Sciatic nerve (tissue), 2 donors: ENCODE results near the gene GGA1. TPM values are rescaled to one million over a fixed set of nuclear protein-coding genes. Genes with fewer than 3 reads are reported as not detected.
"Not testable (repeated sequence)": the region's sequence is repeated elsewhere in the genome, so short reads cannot be mapped to it uniquely, and the experiment has no call there.

Experiments used
- ATAC-seq: fragments of 200-7000 bp; cut with Tn5 transposase; one replicate; pipeline ENCODE4 v1.9.1; 2020; ENCODE audit warnings: mild to moderate bottlenecking, moderate library complexity
- DNase-seq: peaks from one replicate; pipeline ENCODE4 v3.0.0-alpha.2; 2020; ENCODE audit warnings: low spot score
- intact Hi-C: fragments of 100-400 bp; cut with DNase I; formaldehyde crosslinking; loops from one replicate; pipeline ENCODE4 v1.14.2; 2022
- total RNA-seq: library from RNA; stranded (reverse); fragmentation: NEBNext Ultra II Directional; extraction: Animal tissue kit (Norgen Biotek cat#: 25700); gene quantifications from one replicate; pipeline ENCODE4 v1.2.1, GENCODE V29; 2021
- donor health status: DM: no; HTN: no; CAD: no.
- donor health status: DM: no; HTN: no; CAD: no.

Gene GGA1
- total RNA-seq, 1 donor from 2014 or later = 71.2 TPM

DNA sequence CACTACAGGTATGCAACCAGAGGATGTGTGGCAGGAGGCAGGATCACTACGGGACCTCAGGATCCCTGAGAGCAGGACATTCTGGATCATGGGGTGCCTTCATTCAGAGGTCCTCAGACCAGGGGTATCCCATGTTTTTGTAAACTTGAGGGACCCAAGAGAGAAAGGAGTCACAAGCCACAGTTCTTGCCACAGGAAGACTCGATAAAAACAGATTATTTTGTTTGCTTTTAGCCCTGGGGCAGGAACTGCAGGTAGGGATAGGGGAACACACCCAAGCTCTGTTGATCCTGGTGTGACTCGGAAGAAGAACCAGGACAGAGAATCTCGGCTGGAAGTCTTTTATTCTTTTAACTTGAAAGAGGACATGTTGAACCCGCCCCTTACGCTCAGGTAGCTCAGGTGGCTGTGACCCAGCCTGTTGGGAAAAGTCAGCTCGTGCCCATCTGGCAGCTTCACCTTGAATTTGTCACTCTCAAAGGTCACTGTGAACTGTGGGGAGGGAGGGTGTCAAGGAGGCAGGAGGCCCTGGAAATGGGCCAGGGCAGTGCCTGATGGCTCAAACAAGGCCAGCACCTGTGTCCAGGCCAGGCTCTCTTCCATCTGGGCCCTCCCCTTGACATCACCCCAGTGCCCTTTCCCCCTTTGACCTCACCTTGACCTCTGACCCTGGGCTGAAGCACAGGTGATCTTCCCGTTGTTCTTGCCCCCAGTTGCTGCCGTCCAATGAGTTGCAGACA, 38.5 kb upstream of the GGA1 start:
- intact Hi-C loops = loop anchor here (5.0 kb wide), 1 partner anchor 33 kb away; no protein-coding TSS in a partner anchor

DNA sequence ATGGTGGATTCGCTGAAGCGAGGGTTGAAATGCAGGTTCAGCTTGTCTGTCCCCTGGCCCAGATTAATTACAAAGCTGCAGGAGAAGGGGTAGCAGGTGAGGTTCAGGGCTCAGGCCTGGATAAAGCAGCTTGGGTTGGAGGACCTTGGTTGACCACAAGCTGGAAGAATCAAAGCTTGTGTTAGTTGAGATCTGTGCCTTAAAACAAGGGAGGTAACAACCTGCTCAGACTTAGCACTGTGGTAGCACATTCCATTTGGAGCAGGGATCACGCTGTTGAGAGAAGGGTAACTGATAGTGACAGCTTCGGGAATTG, 38.0 kb upstream of the GGA1 start:
- intact Hi-C loops = loop anchor here (5.0 kb wide), 1 partner anchor 33 kb away; no protein-coding TSS in a partner anchor
- DNase-seq = no peak
- no peak for ATAC-seq

More for the DNA sequence above, 38.5 kb upstream of the GGA1 start:
- DNase-seq = no peak
- ATAC-seq = no peak

DNA sequence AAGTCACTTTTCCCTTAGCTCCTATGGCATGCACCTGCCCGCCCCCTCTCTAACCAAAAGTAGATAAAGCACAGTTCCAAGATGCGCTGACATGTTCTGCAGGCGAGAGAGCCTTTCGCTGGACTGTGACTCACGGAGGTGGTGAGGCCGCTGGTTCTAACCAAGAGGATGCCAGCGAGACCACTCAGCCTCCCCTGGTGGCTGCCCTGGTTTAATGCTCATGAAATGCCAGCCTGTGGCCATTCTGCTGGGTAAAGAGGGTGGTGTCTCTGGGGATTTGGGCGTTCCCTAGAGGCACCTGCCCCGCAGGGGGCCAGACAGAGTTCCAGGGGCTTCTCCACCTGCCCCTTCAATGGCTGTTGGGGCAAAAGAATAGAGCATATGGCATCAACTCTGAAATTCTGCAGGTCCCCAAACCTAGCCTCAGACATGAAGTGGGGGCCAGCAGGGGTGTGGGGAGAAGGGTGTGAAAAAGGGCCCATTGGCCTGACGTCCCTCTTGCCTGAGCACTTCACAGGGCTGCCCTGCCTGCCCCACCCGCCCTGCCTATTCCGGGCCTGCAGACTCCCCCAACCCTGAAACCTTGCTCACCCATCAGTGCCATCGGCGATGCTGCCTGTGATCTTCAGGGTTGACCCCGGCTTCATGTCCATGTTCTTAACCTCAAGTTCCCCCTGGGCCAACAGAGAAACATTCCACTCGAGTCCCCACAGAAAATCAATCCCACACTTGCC, 37.2 kb upstream of the GGA1 start:
- no peak for DNase-seq
- intact Hi-C loops = loop anchor here (5.0 kb wide), 1 partner anchor 34 kb away; no protein-coding TSS in a partner anchor
- ATAC-seq = no peak

- ATAC-seq = no peak
- DNase-seq = no peak
- intact Hi-C loops = loop anchor here (5.0 kb wide), 1 partner anchor 35 kb away; no protein-coding TSS in a partner anchor
Measured at GRCh38 chr22:37571992-37572373, 36.7 kb upstream of the GGA1 start.

GRCh38 chr22:37575490-37576003, 33.1 kb upstream of the GGA1 start:
- ATAC-seq (no peak), DNase-seq (no peak)
- intact Hi-C loops = no loop called here

GRCh38 chr22:37578002-37578401, 30.6 kb upstream of the GGA1 start:
- DNase-seq = no peak
- intact Hi-C loops = no loop called here
- no peak for ATAC-seq

GRCh38 chr22:37581504-37581903, 27.1 kb upstream of the GGA1 start:
- intact Hi-C loops = no loop called here
- ATAC-seq (peak; percentile 53), DNase-seq (no peak)

GRCh38 chr22:37582526-37582925, 26.1 kb upstream of the GGA1 start:
- no peak for ATAC-seq
- intact Hi-C loops = no loop called here

DNA sequence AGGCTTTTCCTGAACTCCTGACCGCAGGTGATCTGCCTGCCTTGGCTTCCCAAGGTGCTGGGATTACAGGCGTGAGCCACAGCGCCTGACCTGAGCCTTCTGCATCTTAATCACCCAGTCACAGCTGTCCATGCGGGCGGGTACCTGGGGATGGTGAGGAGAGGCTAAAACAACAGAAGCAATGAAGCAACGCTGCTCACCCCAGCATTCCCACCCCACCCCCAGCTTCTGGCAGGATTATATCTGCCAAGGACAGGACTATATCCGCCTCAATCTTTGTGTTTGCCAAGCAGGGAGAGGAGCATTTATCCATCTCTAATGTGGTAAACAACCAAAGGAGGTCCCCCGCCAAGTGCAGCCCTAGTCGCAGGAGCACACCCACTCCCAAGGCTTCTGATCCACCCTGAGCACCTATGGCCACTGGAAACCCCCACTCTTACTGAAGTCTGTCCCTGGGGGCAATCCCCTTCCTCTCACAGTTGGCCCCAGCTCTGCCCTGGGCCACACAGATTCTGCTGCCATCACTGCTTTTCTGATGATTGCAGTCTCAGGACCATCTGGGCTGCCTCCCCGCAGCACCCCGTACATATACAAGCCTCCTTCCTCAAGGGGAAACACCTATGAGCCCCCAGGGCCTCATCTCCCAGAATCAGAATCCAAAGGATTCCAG, 20.0 kb upstream of the GGA1 start:
- no peak for ATAC-seq
- intact Hi-C loops = no loop called here
- DNase-seq = no peak

More at GRCh38 chr22:37582526-37582925, 26.1 kb upstream of the GGA1 start:
- DNase-seq = no peak

DNA sequence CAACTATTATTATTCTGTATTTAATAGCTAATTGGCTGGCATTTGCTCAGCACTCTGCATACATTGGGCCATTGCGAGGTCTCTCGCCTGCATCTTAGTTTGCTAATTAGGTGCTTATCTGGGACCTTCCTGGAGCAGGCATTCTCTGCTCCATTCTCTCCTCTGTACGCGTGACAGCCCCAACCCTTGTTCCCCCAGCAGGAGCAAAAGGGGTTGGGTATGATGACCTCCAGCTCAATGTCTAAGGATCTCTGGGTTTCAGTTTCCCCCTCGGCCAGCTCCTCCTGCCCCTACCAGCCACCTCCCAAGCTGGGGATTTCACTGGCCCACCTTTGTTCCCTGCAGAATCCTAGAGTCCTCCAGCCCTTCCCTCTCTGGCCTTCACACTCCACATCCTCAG, 19.0 kb upstream of the GGA1 start:
- DNase-seq = no peak
- ATAC-seq = no peak
- intact Hi-C loops = loop anchor here (10.0 kb wide), 2 partner anchors 45 to 275 kb away; no protein-coding TSS in a partner anchor

DNA sequence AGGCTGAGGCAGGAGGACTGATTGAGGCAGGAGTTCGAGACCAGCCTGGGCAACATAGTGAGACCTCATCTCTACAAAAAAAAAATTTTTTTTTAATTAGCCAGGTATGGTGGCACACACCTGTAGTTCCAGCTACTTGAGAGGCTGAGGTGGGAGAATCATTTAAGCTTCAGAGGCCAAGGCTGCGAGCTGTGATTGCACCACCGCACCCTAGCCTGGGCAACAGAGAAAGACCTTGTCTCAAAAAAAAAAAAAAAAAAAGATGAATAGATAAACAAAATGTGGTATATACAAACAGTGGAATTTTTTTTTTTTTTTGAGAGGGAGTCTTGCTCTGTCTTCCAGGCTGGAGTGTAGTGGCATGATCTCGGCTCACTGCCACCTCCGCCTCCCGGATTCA, 17.6 kb upstream of the GGA1 start:
- ATAC-seq, DNase-seq: not testable (repeated sequence)
- intact Hi-C loops = loop anchor here (10.0 kb wide), 2 partner anchors 46 to 276 kb away; no protein-coding TSS in a partner anchor

GRCh38 chr22:37591823-37592404, 16.7 kb upstream of the GGA1 start:
- DNase-seq (no peak), ATAC-seq (no peak)
- intact Hi-C loops = loop anchor here (10.0 kb wide), 2 partner anchors 47 to 277 kb away; no protein-coding TSS in a partner anchor

GRCh38 chr22:37594237-37594636, 14.4 kb upstream of the GGA1 start:
- no peak for DNase-seq
- ATAC-seq = no peak
- intact Hi-C loops = loop anchor here (10.0 kb wide), 2 partner anchors 49 to 279 kb away; no protein-coding TSS in a partner anchor

DNA sequence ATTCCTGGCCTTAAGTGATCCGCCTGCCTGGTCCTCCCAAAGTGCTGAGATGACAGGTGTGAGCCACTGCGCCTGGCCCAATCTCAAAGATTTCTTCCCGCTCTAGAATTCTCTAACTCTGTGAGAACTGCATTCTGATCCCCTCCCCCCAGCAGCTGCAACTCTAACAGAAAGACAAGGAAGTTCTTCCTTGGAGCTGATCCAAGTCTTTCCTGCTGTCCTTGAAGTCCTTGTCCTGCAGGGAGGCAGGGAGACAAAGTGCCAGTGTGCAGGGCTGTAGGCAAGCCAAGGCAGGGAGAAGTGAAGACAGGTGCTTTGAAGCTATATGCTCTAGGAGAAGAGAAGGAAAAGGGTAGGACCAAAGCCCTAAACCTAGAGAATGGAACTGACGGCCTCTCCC, 9.5 kb upstream of the GGA1 start:
- DNase-seq = no peak
- intact Hi-C loops = loop anchor here (10.0 kb wide), 2 partner anchors 54 to 284 kb away; no protein-coding TSS in a partner anchor
- ATAC-seq = no peak

- intact Hi-C loops = loop anchor here (5.0 kb wide), 1 partner anchor 976 kb away; no protein-coding TSS in a partner anchor
- DNase-seq = no peak
- no peak for ATAC-seq
Measured at GRCh38 chr22:37601203-37601539, 7.5 kb upstream of the GGA1 start.

DNA sequence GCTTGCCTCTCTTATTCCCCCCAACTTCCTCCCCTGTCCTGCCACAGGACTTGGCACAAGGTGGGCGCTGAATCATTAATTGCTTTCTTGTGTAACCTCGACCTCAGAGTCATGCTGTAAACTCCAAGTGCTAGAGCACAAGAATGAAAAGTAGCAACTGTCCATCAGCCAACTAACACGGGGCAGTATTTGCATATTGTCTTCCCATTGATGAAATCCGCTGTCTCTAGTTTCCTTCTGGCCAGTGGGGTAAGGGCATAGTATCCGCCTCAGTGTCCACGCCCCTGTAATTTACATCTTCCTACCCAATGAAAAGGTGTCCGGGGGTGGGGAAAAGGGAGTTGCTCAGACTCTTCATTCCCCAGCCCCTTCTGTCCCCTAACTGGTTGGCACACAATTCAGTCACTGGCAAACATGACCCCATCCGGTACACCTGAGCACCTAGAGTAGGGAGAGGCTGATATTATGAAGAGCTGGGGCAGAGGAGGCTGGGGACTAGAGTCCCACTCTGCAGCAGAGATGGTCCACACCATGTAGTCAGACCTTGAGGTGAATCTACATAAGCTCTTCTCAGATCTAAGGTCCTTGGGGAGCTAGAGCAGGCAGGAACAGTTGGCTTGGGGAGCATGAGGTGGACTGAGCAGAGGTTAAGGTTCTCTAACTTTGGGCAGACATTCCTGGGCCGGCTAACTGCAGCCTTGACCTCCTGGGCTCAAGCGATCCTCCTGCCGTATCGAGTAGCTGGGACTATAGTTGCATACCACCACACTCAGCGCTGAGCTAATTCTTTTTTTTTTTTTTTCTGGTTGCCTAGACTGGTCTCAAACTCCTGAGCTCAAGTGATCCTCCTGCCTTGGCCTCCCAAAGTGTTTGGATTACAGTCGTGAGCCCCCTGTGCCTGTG, 6.8 kb upstream of the GGA1 start:
- intact Hi-C loops = loop anchor here (5.0 kb wide), 1 partner anchor 976 kb away; no protein-coding TSS in a partner anchor
- ATAC-seq = no peak

DNA sequence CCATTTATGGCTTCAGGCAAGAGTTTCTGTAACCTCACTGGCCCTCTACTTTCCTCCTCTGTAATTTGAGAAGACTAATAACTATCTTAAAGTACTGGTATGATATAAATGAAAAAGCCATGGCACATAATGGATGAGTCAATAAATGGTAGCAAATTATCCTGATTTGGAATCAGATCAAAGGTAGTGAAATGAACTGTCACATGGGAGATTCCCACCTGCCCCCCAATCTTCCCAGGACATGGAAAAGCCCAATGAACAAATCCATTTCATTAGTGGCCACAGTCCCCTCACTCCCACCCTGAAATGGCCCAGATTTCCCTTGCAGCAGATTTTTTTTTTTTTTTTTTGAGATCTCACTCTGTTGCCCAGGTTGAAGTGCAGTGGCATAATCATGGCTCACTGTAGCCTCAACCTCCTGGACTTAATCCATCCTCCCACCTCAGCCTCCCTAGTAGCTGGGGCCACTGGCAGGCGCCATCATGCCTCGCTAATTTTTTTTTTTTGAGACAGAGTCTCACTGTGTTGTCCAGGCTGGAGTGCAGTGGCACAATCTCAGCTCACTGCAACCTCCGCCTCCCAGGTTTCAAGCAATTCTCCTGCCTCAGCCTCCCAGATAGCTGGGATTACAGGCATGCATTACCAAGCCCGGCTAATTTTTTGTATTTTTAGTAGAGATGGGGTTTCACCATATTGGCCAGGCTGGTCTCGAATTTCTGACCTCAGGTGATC, 5.9 kb upstream of the GGA1 start:
- ATAC-seq, DNase-seq: not testable (repeated sequence)
- intact Hi-C loops = loop anchor here (5.0 kb wide), 1 partner anchor 975 kb away; no protein-coding TSS in a partner anchor

More for the DNA sequence above, 6.8 kb upstream of the GGA1 start:
- DNase-seq = no peak
